Measurements from ENCODE around the gene LRRC18. TPM values are rescaled to one million over a fixed set of nuclear protein-coding genes. Genes with fewer than 3 reads are reported as not detected.

LRRC18 gene
- total and polyA plus RNA-seq, 2 of the 13 experiments (the other 11 are each of a cell fraction or from before 2014, with no cell fraction given) = not detected

GRCh38 chr10:48974510-48975156 is 35.0 kb upstream of the LRRC18 start:
- WGBS (ENCODE audit: low lambda C conversion rate) = 10% methylated on average over 2 of the region's 12 CpGs
- no peaks in the 10 kb centered on the region for H3K9me3 ChIP-seq (ENCODE audit: low read length)
- no peaks in the 10 kb centered on the region for H3K36me3 ChIP-seq (replicated peaks in 1 of 2; ENCODE audit: control insufficient read depth in 1 of 2, insufficient read depth in 2 of 2, low read length in 2 of 2)
- in situ Hi-C loops (cut with HindIII; ENCODE audit: extremely low pct_ligation_motif_present, low pct_unique_long_range_greater_than_20kb) (loop anchor here (5.0 to 10.0 kb wide), 3 partner anchors 193 to 540 kb away; no protein-coding TSS in a partner anchor), intact Hi-C loops (cut with micrococcal nuclease; ENCODE audit: unreplicated experiment) (no loop called here)
- no peak overlapping the region for H3K4me2 ChIP-seq (ENCODE audit: low read depth, low read length)
- no peak for ATAC-seq
- BruUV-seq (replicated peaks) = no TSS peak
- FAIRE-seq = no peak
- H3K4me1 ChIP-seq (ENCODE audit: insufficient read depth, low read length) = no peaks in the 10 kb centered on the region
- H3K79me2 ChIP-seq (ENCODE audit: insufficient read depth, low read length) = no peaks in the 10 kb centered on the region
- H3K9ac ChIP-seq (ENCODE audit: insufficient read depth, low read depth, low read length) = no peak overlapping the region
- no peak overlapping the region for H3K4me3 ChIP-seq (replicated peaks in 1 of 3; ENCODE audit: insufficient read depth in 1 of 3, low read depth in 2 of 3, low read length in 3 of 3)
- H3K27me3 ChIP-seq (ENCODE audit: control insufficient read depth in 1 of 2, insufficient read depth in 2 of 2, low read length in 2 of 2) = no peaks in the 10 kb centered on the region
- H4K20me1 ChIP-seq (ENCODE audit: insufficient read depth, low read length) = 0 out of 2 replicates have a peak, but pooled peaks cover 2% of the 10 kb centered on the region
- no peak overlapping the region for H2AFZ ChIP-seq (ENCODE audit: low read length)
- no peak overlapping the region for H3K27ac ChIP-seq (ENCODE audit: extremely low read length, insufficient read depth, low read length)
- POLR2A ChIA-PET = no interaction called here
- no peak for DNase-seq (ENCODE audit: low spot score)
- CTCF ChIA-PET (ENCODE audit: low intra/inter-chr PET ratio, low total read pairs) = no interaction called here
- no peak for TF ChIP-seq E2F5 (CRISPR knock-in tag; conservative IDR thresholded peaks at IDR 0.05)
- TF ChIP-seq MLX (CRISPR knock-in tag; IDR thresholded peaks at IDR 0.05) = no peak
- TF ChIP-seq ZNF746 (CRISPR knock-in tag; IDR thresholded peaks at IDR 0.05) = no peak
- TF ChIP-seq HNRNPH1 (optimal IDR thresholded peaks at IDR 0.05; ENCODE audit: low read depth, low read length) = no peak
- TF ChIP-seq EEA1 (CRISPR knock-in tag; IDR thresholded peaks at IDR 0.05; ENCODE audit: borderline replicate concordance) = no peak
- TF ChIP-seq ZNF580 (CRISPR knock-in tag; IDR thresholded peaks at IDR 0.05; ENCODE audit: borderline replicate concordance, low read depth) = no peak
- no peak for TF ChIP-seq CREBL2 (CRISPR knock-in tag; IDR thresholded peaks at IDR 0.05; ENCODE audit: borderline replicate concordance)
- no peak for TF ChIP-seq FIP1L1 (IDR thresholded peaks at IDR 0.05; ENCODE audit: borderline replicate concordance, insufficient read depth, low read depth, low read length)
- no peak for TF ChIP-seq ZBTB34 (CRISPR knock-in tag; IDR thresholded peaks at IDR 0.05)
- TF ChIP-seq SPEN (CRISPR knock-in tag; IDR thresholded peaks at IDR 0.05; ENCODE audit: low read depth) = no peak
- no peak for TF ChIP-seq ZC3H13 (CRISPR knock-in tag; IDR thresholded peaks at IDR 0.05)
- no peak for TF ChIP-seq RBAK (CRISPR knock-in tag; IDR thresholded peaks at IDR 0.05)
- no peak for TF ChIP-seq GPBP1L1 (CRISPR knock-in tag; IDR thresholded peaks at IDR 0.05)
- no peak for TF ChIP-seq KAT7 (CRISPR knock-in tag; IDR thresholded peaks at IDR 0.05; ENCODE audit: borderline replicate concordance)
- no peak for TF ChIP-seq POGK (CRISPR knock-in tag; conservative IDR thresholded peaks at IDR 0.05)
